Peyer's patch (tissue), 4 donors: ENCODE measurements around the gene TNPO2. TPM values are rescaled to one million over a fixed set of nuclear protein-coding genes. Genes with fewer than 3 reads are reported as not detected.
"Not testable (repeated sequence)": the region's sequence is repeated elsewhere in the genome, so short reads cannot be mapped to it uniquely, and the experiment has no call there.

Experiments used
- DNase-seq, 3 donors: peaks; one replicate each; pipeline ENCODE4 v3.0.0-alpha.2; 2017 to 2019
- H3K27ac ChIP-seq, 4 donors: fragments of 200-600 bp; sonication (generic); one replicate each; pipeline ENCODE4 v1.5.1; 2016 to 2019
- H3K27me3 ChIP-seq, 2 donors: fragments of 200-600 bp; sonication (generic); one replicate each; pipeline ENCODE4 v1.5.1; 2019
- H3K36me3 ChIP-seq, 3 donors: fragments of 200-600 bp; sonication (generic); one replicate each; pipeline ENCODE4 v1.5.1; 2016 to 2019
- H3K4me1 ChIP-seq, 4 donors: fragments of 200-600 bp; sonication (generic); one replicate each; pipeline ENCODE4 v1.5.1; 2016 to 2019
- H3K4me3 ChIP-seq, 4 donors: fragments of 200-600 bp; sonication (generic); 1 replicate in 3 of 4; 2 replicates in 1 of 4; pipeline ENCODE4 v1.5.1; 2016 to 2019; ENCODE audit warnings: mild to moderate bottlenecking in 1 of 4
- H3K9me3 ChIP-seq, 4 donors: fragments of 200-600 bp; sonication (generic); one replicate each; pipeline ENCODE4 v1.5.1; 2016 to 2019; ENCODE audit warnings: mild to moderate bottlenecking in 1 of 4
- POLR2A ChIP-seq, 2 donors: fragments of 450-650 bp; IDR thresholded peaks; one replicate each; pipeline ENCODE4 v1.5.1; 2017; ENCODE audit warnings: antibody characterized with exemption in 2 of 2, mild to moderate bottlenecking in 2 of 2, moderate library complexity in 2 of 2
- total RNA-seq, 4 donors: library from RNA; depleted of rRNA; stranded (reverse); fragments of >200 nt; gene quantifications; one replicate each; pipeline ENCODE4 v1.1.0, GENCODE V29; 2016
- TF ChIP-seq, protein P1 (sequence below), 6 experiments: fragments of 450-650 bp in 4 of 6; fragments of 200-600 bp in 2 of 6; sonication (generic) in 1 of 6; IDR thresholded peaks; one replicate each; pipeline ENCODE4 v1.5.1; 2017 to 2019; ENCODE audit warnings: antibody characterized with exemption in 6 of 6, mild to moderate bottlenecking in 3 of 6, moderate library complexity in 1 of 6

The TNPO2 gene
- total RNA-seq, 4 donors from 2014 or later, result 39.1 to 131 (median 103) TPM

DNA sequence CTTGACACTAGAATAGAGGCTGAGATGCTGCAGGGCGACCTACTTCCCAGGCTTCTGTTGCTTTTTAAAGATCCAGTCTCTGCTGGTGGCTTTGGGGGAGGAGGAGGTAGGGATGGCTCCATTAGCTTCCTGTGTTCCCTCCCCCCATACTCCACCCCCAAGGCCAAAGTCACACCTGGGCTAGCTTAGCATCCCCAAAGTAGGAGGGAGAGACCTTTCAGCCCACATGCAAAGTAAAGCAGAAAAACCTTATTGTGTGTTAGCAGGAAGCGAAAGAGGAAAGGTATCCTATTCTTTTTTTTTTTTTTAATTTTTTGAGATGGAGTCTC, 3.2 kb upstream of the TNPO2 start:
- Histone ChIP-seq H3K27ac (no peak overlapping the region), H3K36me3 (peaks cover 0 to 41% (median 0%) of the 10 kb centered on the region in 3 donors), H3K4me3 (no peak overlapping the region), H3K27me3 (no peaks in the 10 kb centered on the region), H3K9me3 (no peaks in the 10 kb centered on the region), H3K4me1 (peaks cover 0 to 30% (median 5%) of the 10 kb centered on the region in 4 donors)
- no peak for DNase-seq
- TF ChIP-seq, protein P1, sequence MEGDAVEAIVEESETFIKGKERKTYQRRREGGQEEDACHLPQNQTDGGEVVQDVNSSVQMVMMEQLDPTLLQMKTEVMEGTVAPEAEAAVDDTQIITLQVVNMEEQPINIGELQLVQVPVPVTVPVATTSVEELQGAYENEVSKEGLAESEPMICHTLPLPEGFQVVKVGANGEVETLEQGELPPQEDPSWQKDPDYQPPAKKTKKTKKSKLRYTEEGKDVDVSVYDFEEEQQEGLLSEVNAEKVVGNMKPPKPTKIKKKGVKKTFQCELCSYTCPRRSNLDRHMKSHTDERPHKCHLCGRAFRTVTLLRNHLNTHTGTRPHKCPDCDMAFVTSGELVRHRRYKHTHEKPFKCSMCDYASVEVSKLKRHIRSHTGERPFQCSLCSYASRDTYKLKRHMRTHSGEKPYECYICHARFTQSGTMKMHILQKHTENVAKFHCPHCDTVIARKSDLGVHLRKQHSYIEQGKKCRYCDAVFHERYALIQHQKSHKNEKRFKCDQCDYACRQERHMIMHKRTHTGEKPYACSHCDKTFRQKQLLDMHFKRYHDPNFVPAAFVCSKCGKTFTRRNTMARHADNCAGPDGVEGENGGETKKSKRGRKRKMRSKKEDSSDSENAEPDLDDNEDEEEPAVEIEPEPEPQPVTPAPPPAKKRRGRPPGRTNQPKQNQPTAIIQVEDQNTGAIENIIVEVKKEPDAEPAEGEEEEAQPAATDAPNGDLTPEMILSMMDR (IDR thresholded peaks at IDR 0.05), result no peak
- TF ChIP-seq POLR2A (IDR thresholded peaks at IDR 0.05), result no peak

DNA sequence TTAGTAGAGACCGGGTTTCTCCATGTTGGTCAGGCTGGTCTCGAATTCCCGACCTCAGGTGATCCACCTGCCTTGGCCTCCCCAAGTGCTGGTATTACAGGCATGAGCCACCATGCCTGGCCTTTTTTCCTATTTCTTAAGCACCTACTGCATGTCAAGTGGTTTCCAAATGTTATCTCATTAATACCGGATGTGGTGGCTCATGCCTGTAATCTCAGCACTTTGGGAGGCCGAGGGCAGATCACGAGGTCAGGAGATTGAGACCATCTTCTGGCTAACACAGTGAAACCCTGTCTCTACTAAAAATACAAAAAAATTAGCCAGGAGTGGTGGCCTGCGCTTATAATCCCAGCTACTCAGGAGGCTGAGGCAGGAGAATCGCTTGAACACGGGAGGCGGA, 1.9 kb upstream of the TNPO2 start:
- not testable (repeated sequence) for DNase-seq, H3K27me3 ChIP-seq, H3K4me3 ChIP-seq, H3K27ac ChIP-seq, H3K9me3 ChIP-seq
- H3K4me1 ChIP-seq, result peaks cover 0 to 21% (median 11%) of the 10 kb centered on the region in 4 donors
- peaks cover 0 to 30% (median 0%) of the 10 kb centered on the region in 3 donors for H3K36me3 ChIP-seq

DNA sequence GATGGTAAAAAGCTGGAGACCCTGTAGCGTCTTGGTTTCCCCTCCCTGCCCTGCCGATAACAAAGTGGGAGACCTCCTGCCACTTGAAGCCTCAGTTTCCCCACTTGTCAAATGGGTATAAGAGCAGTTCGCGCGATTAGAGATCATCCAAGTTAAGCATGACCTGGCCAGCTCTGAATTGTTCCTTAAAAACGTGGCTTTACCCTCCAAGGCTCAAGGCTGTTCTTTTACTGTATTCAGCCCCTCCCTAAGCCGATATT, 421 bp downstream of the TNPO2 start:
- Histone ChIP-seq H3K4me3 (peak overlapping the region; percentile 59 to 97 (median 92)), H3K9me3 (no peaks in the 10 kb centered on the region), H3K27ac (peak overlapping the region; percentile 76 to 94 (median 92)), H3K4me1 (peaks cover 0 to 29% (median 11%) of the 10 kb centered on the region in 4 donors), H3K27me3 (no peaks in the 10 kb centered on the region), H3K36me3 (peaks cover 0 to 16% (median 0%) of the 10 kb centered on the region in 3 donors)
- no peak for DNase-seq
- no peak for TF ChIP-seq POLR2A (IDR thresholded peaks at IDR 0.05)
- TF ChIP-seq, protein P1 (IDR thresholded peaks at IDR 0.05), result no peak

DNA sequence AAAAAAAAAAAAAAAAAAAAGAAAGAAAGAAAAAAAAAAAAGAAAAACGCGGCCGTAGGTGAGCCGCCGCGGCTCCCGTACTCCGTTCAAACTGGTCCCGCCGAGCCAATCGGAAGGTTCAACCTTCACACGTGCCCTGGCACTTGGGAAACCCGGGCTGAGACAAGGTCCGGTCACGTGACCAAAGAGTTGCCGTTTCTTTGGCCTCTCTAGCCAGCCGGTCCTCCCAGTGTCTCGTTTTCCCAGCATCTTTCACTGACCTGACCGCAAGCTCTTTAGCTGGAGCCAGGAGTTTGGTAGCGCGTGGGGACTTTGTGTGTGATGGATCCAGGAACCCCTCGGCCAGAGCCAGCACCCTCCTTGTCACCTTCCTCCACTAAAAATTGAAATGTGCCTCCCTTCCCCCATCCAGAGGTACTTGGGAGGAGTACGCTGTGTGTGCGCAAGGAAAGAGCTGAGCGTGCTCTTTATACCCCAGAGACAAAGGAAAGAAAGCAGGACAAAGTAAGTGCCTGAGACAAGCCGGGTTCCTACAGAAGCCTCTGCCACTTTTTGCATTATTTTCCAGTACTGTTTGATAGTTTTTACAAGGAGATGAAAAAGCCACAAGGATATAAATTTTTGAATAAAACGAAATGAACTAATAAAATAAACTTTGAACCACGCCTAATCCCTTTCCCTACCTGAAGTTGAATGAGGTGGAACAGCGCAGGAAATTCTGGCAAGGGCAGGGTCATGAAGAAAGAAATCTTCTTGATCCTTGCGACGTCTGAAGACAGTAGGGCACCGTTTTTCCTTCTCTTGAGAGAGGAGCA, 959 bp downstream of the TNPO2 start:
- peak overlapping the region; percentile 89 to 97 (median 92) for H3K4me3 ChIP-seq
- peak; percentile 93 to 99 (median 97) for DNase-seq
- TF ChIP-seq, protein P1 (IDR thresholded peaks at IDR 0.05), result peak in 2 of 6 experiments; percentile 9 to 10
- TF ChIP-seq POLR2A (IDR thresholded peaks at IDR 0.05), result peak in 1 of 2 donors; percentile 39
- H3K9me3 ChIP-seq, result no peaks in the 10 kb centered on the region
- peak overlapping the region; percentile 76 to 94 (median 92) for H3K27ac ChIP-seq
- H3K4me1 ChIP-seq, result peaks cover 0 to 29% (median 11%) of the 10 kb centered on the region in 4 donors
- H3K27me3 ChIP-seq, result no peaks in the 10 kb centered on the region
- peaks cover 0 to 14% (median 0%) of the 10 kb centered on the region in 3 donors for H3K36me3 ChIP-seq

DNA sequence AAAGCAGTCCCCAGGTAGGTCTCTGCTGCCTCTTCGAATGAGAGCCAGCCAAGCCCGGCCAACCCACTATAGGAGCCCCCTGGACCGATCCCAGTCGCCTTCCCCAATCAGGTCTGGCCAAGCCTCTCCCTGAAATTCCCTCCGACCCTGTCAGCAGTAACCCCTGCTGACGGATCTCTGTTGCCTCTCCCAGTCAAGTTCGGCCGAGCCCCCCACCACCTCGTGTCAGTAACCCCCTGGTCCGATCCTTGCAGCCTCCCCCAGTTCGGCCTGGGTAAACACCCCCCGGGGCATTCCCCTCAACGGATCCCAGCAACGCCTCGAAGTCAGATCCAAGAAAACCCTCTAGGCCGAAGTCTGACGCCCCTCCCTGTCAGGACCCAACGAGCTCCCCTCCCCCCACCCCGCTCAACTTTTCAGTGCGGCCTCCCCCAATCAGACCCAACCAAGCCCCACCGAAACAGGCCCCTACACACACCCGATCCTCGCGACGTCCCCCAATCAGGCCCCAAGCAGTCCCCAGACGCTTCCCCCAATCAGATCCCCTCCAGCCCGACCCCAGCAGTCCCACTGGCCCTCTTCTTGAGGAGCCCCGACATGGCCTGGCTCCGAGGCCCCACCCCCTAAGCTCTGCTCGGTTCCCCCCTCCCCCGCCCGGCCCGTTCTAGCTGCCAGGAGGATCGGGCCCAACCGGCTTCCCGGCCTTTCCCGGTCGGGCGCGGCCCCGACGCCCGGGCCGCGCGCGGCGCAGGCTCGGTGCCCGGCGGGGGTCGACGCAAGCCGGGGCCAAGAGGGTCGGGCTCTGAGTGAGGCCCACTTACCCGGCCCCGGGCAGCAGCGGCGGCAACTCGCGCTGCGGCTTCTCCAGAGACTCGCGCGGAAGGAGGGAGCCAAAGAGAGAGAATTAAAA, 1.8 kb downstream of the TNPO2 start:
- Histone ChIP-seq H3K27ac (peak overlapping the region; percentile 88 to 94 (median 92)), H3K4me1 (peaks cover 0 to 29% (median 11%) of the 10 kb centered on the region in 4 donors), H3K27me3 (no peaks in the 10 kb centered on the region), H3K4me3 (peak overlapping the region; percentile 89 to 97 (median 92)), H3K9me3 (no peaks in the 10 kb centered on the region), H3K36me3 (peaks cover 0 to 17% (median 0%) of the 10 kb centered on the region in 3 donors)
- peak; percentile 52 to 81 (median 75) for DNase-seq
- TF ChIP-seq POLR2A (IDR thresholded peaks at IDR 0.05), result no peak
- TF ChIP-seq, protein P1 (IDR thresholded peaks at IDR 0.05), result no peak
